SK-N-MC (cell line): ENCODE measurements around the gene SENP8.

Source experiments
- EZH2 ChIP-seq: fragments of 200-600 bp; sonication (generic); IDR thresholded peaks from one replicate; pipeline ENCODE4 v1.6.1; 2017; ENCODE audit warnings: antibody characterized with exemption
- FOXP2 ChIP-seq: optimal IDR thresholded peaks from 2 replicates; pipeline ENCODE3; 2011; ENCODE audit warnings: mild to moderate bottlenecking, moderate library complexity; ENCODE audit not compliant: insufficient read depth; ENCODE audit errors: extremely low read length, control extremely low read depth
- POLR2AphosphoS5 ChIP-seq: IDR thresholded peaks from 2 replicates; pipeline ENCODE4 v1.6.1; 2012; ENCODE audit warnings: mild to moderate bottlenecking, low read depth, low read length, borderline replicate concordance

GRCh38 chr15:72068856-72069255 lies 49.3 kb upstream of the SENP8 start:
- TF ChIP-seq EZH2: no peak
- no peak for TF ChIP-seq POLR2AphosphoS5
- TF ChIP-seq FOXP2: no peak
